ENCODE data around the gene AP3S1.

AP3S1 gene

GRCh38 chr5:115842089-115842935 is 577 bp downstream of the AP3S1 start (continued):
- TF ChIP-seq ZNF274 (IDR thresholded peaks at IDR 0.05; ENCODE audit: low read length): no peak
- no peak for TF ChIP-seq ZNF274 (tag by site-specific recombination; IDR thresholded peaks at IDR 0.05; ENCODE audit: borderline replicate concordance)
- 0 out of 2 replicates have a peak, but pooled peaks have one; percentile 2 for TF ChIP-seq ZNF18 (tag by site-specific recombination; IDR thresholded peaks at IDR 0.05)
- TF ChIP-seq ZNF704 (tag by site-specific recombination; IDR thresholded peaks at IDR 0.05): no peak
- no peak for TF ChIP-seq ZNF221 (tag by site-specific recombination; IDR thresholded peaks at IDR 0.05; ENCODE audit: borderline replicate concordance)
- no peak for TF ChIP-seq ZNF280C (tag by site-specific recombination; IDR thresholded peaks at IDR 0.05)
- no peak for TF ChIP-seq KLF10 (tag by site-specific recombination; IDR thresholded peaks at IDR 0.05)
- no peak for TF ChIP-seq KLF7 (tag by site-specific recombination; IDR thresholded peaks at IDR 0.05; ENCODE audit: borderline replicate concordance)
- TF ChIP-seq ZNF433 (tag by site-specific recombination; IDR thresholded peaks at IDR 0.05; ENCODE audit: low read depth): no peak
- no peak for TF ChIP-seq ZNF623 (tag by site-specific recombination; IDR thresholded peaks at IDR 0.05)
- TF ChIP-seq, protein P1, sequence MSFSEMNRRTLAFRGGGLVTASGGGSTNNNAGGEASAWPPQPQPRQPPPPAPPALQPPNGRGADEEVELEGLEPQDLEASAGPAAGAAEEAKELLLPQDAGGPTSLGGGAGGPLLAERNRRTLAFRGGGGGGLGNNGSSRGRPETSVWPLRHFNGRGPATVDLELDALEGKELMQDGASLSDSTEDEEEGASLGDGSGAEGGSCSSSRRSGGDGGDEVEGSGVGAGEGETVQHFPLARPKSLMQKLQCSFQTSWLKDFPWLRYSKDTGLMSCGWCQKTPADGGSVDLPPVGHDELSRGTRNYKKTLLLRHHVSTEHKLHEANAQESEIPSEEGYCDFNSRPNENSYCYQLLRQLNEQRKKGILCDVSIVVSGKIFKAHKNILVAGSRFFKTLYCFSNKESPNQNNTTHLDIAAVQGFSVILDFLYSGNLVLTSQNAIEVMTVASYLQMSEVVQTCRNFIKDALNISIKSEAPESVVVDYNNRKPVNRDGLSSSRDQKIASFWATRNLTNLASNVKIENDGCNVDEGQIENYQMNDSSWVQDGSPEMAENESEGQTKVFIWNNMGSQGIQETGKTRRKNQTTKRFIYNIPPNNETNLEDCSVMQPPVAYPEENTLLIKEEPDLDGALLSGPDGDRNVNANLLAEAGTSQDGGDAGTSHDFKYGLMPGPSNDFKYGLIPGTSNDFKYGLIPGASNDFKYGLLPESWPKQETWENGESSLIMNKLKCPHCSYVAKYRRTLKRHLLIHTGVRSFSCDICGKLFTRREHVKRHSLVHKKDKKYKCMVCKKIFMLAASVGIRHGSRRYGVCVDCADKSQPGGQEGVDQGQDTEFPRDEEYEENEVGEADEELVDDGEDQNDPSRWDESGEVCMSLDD (tag by site-specific recombination; IDR thresholded peaks at IDR 0.05): no peak
- no peak for TF ChIP-seq BCL11A (tag by site-specific recombination; IDR thresholded peaks at IDR 0.05; ENCODE audit: low read depth)
- TF ChIP-seq, protein P2, sequence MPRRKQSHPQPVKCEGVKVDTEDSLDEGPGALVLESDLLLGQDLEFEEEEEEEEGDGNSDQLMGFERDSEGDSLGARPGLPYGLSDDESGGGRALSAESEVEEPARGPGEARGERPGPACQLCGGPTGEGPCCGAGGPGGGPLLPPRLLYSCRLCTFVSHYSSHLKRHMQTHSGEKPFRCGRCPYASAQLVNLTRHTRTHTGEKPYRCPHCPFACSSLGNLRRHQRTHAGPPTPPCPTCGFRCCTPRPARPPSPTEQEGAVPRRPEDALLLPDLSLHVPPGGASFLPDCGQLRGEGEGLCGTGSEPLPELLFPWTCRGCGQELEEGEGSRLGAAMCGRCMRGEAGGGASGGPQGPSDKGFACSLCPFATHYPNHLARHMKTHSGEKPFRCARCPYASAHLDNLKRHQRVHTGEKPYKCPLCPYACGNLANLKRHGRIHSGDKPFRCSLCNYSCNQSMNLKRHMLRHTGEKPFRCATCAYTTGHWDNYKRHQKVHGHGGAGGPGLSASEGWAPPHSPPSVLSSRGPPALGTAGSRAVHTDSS (tag by site-specific recombination; IDR thresholded peaks at IDR 0.05): no peak
- no peak for TF ChIP-seq ZNF660 (tag by site-specific recombination; IDR thresholded peaks at IDR 0.05)
- TF ChIP-seq ZNF214 (tag by site-specific recombination; IDR thresholded peaks at IDR 0.05; ENCODE audit: borderline replicate concordance): no peak
- no peak for TF ChIP-seq ZNF677 (tag by site-specific recombination; IDR thresholded peaks at IDR 0.05)
- TF ChIP-seq, protein P3, sequence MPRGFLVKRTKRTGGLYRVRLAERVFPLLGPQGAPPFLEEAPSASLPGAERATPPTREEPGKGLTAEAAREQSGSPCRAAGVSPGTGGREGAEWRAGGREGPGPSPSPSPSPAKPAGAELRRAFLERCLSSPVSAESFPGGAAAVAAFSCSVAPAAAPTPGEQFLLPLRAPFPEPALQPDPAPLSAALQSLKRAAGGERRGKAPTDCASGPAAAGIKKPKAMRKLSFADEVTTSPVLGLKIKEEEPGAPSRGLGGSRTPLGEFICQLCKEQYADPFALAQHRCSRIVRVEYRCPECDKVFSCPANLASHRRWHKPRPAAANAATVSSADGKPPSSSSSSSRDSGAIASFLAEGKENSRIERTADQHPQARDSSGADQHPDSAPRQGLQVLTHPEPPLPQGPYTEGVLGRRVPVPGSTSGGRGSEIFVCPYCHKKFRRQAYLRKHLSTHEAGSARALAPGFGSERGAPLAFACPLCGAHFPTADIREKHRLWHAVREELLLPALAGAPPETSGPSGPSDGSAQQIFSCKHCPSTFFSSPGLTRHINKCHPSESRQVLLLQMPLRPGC (tag by site-specific recombination; IDR thresholded peaks at IDR 0.05): no peak
- TF ChIP-seq ZNF48 (tag by site-specific recombination; IDR thresholded peaks at IDR 0.05): no peak
- TF ChIP-seq ZNF184 (tag by site-specific recombination; IDR thresholded peaks at IDR 0.05): no peak
- TF ChIP-seq, protein P4, sequence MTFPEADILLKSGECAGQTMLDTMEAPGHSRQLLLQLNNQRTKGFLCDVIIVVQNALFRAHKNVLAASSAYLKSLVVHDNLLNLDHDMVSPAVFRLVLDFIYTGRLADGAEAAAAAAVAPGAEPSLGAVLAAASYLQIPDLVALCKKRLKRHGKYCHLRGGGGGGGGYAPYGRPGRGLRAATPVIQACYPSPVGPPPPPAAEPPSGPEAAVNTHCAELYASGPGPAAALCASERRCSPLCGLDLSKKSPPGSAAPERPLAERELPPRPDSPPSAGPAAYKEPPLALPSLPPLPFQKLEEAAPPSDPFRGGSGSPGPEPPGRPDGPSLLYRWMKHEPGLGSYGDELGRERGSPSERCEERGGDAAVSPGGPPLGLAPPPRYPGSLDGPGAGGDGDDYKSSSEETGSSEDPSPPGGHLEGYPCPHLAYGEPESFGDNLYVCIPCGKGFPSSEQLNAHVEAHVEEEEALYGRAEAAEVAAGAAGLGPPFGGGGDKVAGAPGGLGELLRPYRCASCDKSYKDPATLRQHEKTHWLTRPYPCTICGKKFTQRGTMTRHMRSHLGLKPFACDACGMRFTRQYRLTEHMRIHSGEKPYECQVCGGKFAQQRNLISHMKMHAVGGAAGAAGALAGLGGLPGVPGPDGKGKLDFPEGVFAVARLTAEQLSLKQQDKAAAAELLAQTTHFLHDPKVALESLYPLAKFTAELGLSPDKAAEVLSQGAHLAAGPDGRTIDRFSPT (tag by site-specific recombination; IDR thresholded peaks at IDR 0.05): peak; percentile 96
- no peak for TF ChIP-seq ZNF155 (tag by site-specific recombination; IDR thresholded peaks at IDR 0.05)
- peak; percentile 75 for TF ChIP-seq ZFHX2 (tag by site-specific recombination; conservative IDR thresholded peaks at IDR 0.05)
- no peak for TF ChIP-seq OVOL3 (tag by site-specific recombination; IDR thresholded peaks at IDR 0.05)
- no peak for TF ChIP-seq ZNF404 (tag by site-specific recombination; IDR thresholded peaks at IDR 0.05)
- no peak for TF ChIP-seq ZNF416 (tag by site-specific recombination; IDR thresholded peaks at IDR 0.05)
- no peak for TF ChIP-seq ZNF837 (tag by site-specific recombination; IDR thresholded peaks at IDR 0.05)
- TF ChIP-seq ZNF302 (tag by site-specific recombination; IDR thresholded peaks at IDR 0.05; ENCODE audit: low read depth): no peak

All from HEK293 (cell line).